Astrocyte (in vitro differentiated cells and primary cell): ENCODE results near the gene NTN1. TPM values are rescaled to one million over a fixed set of nuclear protein-coding genes. Genes with fewer than 3 reads are reported as not detected.

Source experiments
- DNase-seq: peaks from one replicate; pipeline ENCODE4 v3.0.0-alpha.2; 2010; ENCODE audit warnings: low read depth
- FAIRE-seq: peaks from 2 replicates; lab custom pipeline; 2011; peaks lifted over from hg19 to GRCh38; lab: Jason Lieb, UNC
- H2AFZ ChIP-seq: 2 replicates; pipeline ENCODE4 v1.6.0; 2012; ENCODE audit warnings: low read depth, low read length, inconsistent platforms
- H3K27ac ChIP-seq: 2 replicates; pipeline ENCODE4 v1.5.1; 2011; ENCODE audit warnings: low read depth, low read length, inconsistent platforms
- H3K27me3 ChIP-seq: 2 replicates; pipeline ENCODE4 v1.6.0; 2011; ENCODE audit warnings: low read length, inconsistent platforms; ENCODE audit not compliant: insufficient read depth
- H3K36me3 ChIP-seq: 2 replicates; pipeline ENCODE4 v1.5.1; 2011; ENCODE audit warnings: low read length, inconsistent platforms; ENCODE audit not compliant: insufficient read depth
- H3K4me1 ChIP-seq: 2 replicates; pipeline ENCODE4 v1.5.1; 2011; ENCODE audit warnings: low read length, inconsistent platforms; ENCODE audit not compliant: insufficient read depth
- H3K4me2 ChIP-seq: 2 replicates; pipeline ENCODE4 v1.6.0; 2012; ENCODE audit warnings: low read length, inconsistent platforms
- H3K4me3 ChIP-seq: 2 replicates; pipeline ENCODE4 v1.5.1; 2011; ENCODE audit warnings: low read depth, mild to moderate bottlenecking, low read length, inconsistent platforms; ENCODE audit not compliant: insufficient read depth
- H3K79me2 ChIP-seq: 2 replicates; pipeline ENCODE4 v1.6.0; 2012; ENCODE audit warnings: mild to moderate bottlenecking, low read length, inconsistent platforms; ENCODE audit not compliant: insufficient read depth
- H3K9ac ChIP-seq: 2 replicates; pipeline ENCODE4 v1.6.0; 2012; ENCODE audit warnings: mild to moderate bottlenecking, low read length, inconsistent platforms
- H3K9me3 ChIP-seq: 2 replicates; pipeline ENCODE4 v1.5.1; 2012; ENCODE audit warnings: low read depth, mild to moderate bottlenecking, low read length, inconsistent platforms; ENCODE audit not compliant: insufficient read depth
- H4K20me1 ChIP-seq: 2 replicates; pipeline ENCODE4 v1.6.0; 2012; ENCODE audit warnings: low read length, inconsistent platforms; ENCODE audit not compliant: insufficient read depth
- H3K27ac Mint-ChIP-seq: one replicate; pipeline ENCODE4 v1.8.0; 2021; ENCODE audit warnings: mild to moderate bottlenecking, mixed read lengths; ENCODE audit not compliant: unreplicated experiment
- H3K27me3 Mint-ChIP-seq: one replicate; pipeline ENCODE4 v1.8.0; 2021; ENCODE audit warnings: low read depth, mixed read lengths; ENCODE audit not compliant: unreplicated experiment
- H3K36me3 Mint-ChIP-seq: one replicate; pipeline ENCODE4 v1.8.0; 2021; ENCODE audit warnings: low read depth, mixed read lengths; ENCODE audit not compliant: unreplicated experiment
- H3K4me1 Mint-ChIP-seq: one replicate; pipeline ENCODE4 v1.8.0; 2021; ENCODE audit warnings: low read depth, mixed read lengths; ENCODE audit not compliant: unreplicated experiment
- H3K4me3 Mint-ChIP-seq: one replicate; pipeline ENCODE4 v1.8.0; 2021; ENCODE audit warnings: mild to moderate bottlenecking, moderate library complexity, mixed read lengths; ENCODE audit not compliant: unreplicated experiment
- H3K9me3 Mint-ChIP-seq: one replicate; pipeline ENCODE4 v1.8.0; 2021; ENCODE audit warnings: mild to moderate bottlenecking, mixed read lengths; ENCODE audit not compliant: unreplicated experiment
- EZH2 ChIP-seq: IDR thresholded peaks from 2 replicates; pipeline ENCODE4 v1.6.1; 2012; ENCODE audit warnings: mild to moderate bottlenecking, low read length, inconsistent platforms; ENCODE audit not compliant: insufficient read depth
- total RNA-seq: library from RNA; stranded (reverse); gene quantifications from 2 replicates; pipeline ENCODE4 v1.2.1, GENCODE V29; 2021
- TF ChIP-seq, protein P1 (sequence below): IDR thresholded peaks from 2 replicates; pipeline ENCODE4 v1.5.1; 2011; ENCODE audit warnings: low read depth, mild to moderate bottlenecking, inconsistent platforms, low read length, moderate library complexity; ENCODE audit not compliant: insufficient read depth

NTN1 gene
- total RNA-seq, 1 donor from 2014 or later = 9.8 TPM

GRCh38 chr17:9284884-9285283 is 263.6 kb downstream of the NTN1 start:
- TF ChIP-seq, protein P1, sequence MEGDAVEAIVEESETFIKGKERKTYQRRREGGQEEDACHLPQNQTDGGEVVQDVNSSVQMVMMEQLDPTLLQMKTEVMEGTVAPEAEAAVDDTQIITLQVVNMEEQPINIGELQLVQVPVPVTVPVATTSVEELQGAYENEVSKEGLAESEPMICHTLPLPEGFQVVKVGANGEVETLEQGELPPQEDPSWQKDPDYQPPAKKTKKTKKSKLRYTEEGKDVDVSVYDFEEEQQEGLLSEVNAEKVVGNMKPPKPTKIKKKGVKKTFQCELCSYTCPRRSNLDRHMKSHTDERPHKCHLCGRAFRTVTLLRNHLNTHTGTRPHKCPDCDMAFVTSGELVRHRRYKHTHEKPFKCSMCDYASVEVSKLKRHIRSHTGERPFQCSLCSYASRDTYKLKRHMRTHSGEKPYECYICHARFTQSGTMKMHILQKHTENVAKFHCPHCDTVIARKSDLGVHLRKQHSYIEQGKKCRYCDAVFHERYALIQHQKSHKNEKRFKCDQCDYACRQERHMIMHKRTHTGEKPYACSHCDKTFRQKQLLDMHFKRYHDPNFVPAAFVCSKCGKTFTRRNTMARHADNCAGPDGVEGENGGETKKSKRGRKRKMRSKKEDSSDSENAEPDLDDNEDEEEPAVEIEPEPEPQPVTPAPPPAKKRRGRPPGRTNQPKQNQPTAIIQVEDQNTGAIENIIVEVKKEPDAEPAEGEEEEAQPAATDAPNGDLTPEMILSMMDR = no peak
- no peak for TF ChIP-seq EZH2
- Mint-ChIP-seq H3K27ac (no peak overlapping the region), H3K36me3 (peaks cover 5% of the 10 kb centered on the region), H3K9me3 (peaks cover 4% of the 10 kb centered on the region), H3K4me3 (no peak overlapping the region), H3K4me1 (peaks cover 8% of the 10 kb centered on the region), H3K27me3 (no peaks in the 10 kb centered on the region)
- Histone ChIP-seq H3K27me3 (no peaks in the 10 kb centered on the region), H3K36me3 (no peaks in the 10 kb centered on the region), H3K4me3 (no peak overlapping the region), H3K4me2 (no peak overlapping the region), H3K27ac (no peak overlapping the region), H3K9me3 (no peaks in the 10 kb centered on the region), H3K9ac (no peak overlapping the region), H3K79me2 (no peaks in the 10 kb centered on the region), H2AFZ (no peak overlapping the region), H3K4me1 (no peaks in the 10 kb centered on the region), H4K20me1 (no peaks in the 10 kb centered on the region)
- DNase-seq = no peak
- FAIRE-seq = no peak

DNA sequence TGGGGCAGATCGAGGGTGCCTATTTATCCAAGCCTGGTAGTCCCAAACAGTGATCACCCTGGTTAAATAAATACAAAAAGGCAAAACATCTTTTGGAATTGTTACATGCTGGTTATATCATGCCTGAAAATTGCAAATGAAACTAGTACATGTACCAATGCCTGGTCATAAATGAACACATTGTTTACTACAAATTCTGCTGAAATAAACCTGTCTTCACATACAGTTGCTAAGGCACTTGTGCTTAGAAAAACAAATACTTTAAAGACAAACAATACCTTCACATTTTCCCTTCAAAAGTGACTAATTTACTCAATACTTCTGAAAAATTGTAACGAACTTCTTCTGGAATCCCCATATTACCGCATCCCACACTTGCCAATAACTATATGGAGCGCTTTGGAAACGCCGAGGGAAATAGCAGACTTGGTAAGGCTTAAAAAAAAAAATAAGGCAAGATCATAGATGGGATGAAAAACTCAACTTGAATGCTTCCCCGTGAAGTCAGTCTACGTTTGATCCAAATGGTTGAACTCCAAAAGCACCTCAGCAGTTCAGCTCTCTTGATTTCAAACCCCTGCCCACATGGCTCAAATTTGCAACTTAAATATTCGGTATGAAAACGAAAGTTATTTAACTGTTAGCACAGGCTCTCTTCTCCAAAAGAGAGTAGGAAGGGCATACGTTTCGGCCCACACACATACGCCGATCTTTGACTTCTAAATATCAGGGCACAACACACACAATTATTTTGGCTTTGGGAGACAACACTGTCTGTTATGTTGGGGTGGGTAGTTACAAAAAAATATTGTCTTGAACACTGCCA is 264.5 kb downstream of the NTN1 start:
- H3K27me3 ChIP-seq = no peaks in the 10 kb centered on the region
- no peaks in the 10 kb centered on the region for H3K27me3 Mint-ChIP-seq
- H4K20me1 ChIP-seq = no peaks in the 10 kb centered on the region
- peaks cover 5% of the 10 kb centered on the region for H3K36me3 Mint-ChIP-seq
- H3K9me3 Mint-ChIP-seq = peaks cover 4% of the 10 kb centered on the region
- no peak overlapping the region for H3K9ac ChIP-seq
- no peak overlapping the region for H2AFZ ChIP-seq
- no peak for TF ChIP-seq EZH2
- TF ChIP-seq, protein P1 = no peak
- DNase-seq (no peak), FAIRE-seq (no peak)
- no peak overlapping the region for H3K4me3 ChIP-seq
- H3K4me2 ChIP-seq = no peak overlapping the region
- no peaks in the 10 kb centered on the region for H3K36me3 ChIP-seq
- no peaks in the 10 kb centered on the region for H3K79me2 ChIP-seq
- no peaks in the 10 kb centered on the region for H3K9me3 ChIP-seq
- H3K4me1 Mint-ChIP-seq = peaks cover 9% of the 10 kb centered on the region
- no peak overlapping the region for H3K27ac Mint-ChIP-seq
- H3K4me3 Mint-ChIP-seq = no peak overlapping the region
- H3K27ac ChIP-seq = no peak overlapping the region
- no peaks in the 10 kb centered on the region for H3K4me1 ChIP-seq

GRCh38 chr17:9286434-9286833 is 265.1 kb downstream of the NTN1 start:
- peaks cover 9% of the 10 kb centered on the region for H3K4me1 Mint-ChIP-seq
- TF ChIP-seq EZH2 = no peak
- TF ChIP-seq, protein P1 = no peak
- Histone ChIP-seq H3K4me3 (no peak overlapping the region), H3K27ac (no peak overlapping the region), H3K36me3 (no peaks in the 10 kb centered on the region), H4K20me1 (no peaks in the 10 kb centered on the region), H3K9me3 (no peaks in the 10 kb centered on the region), H3K4me1 (no peaks in the 10 kb centered on the region), H3K4me2 (no peak overlapping the region), H2AFZ (no peak overlapping the region), H3K27me3 (no peaks in the 10 kb centered on the region), H3K79me2 (no peaks in the 10 kb centered on the region), H3K9ac (no peak overlapping the region)
- peaks cover 5% of the 10 kb centered on the region for H3K36me3 Mint-ChIP-seq
- H3K4me3 Mint-ChIP-seq = no peak overlapping the region
- no peaks in the 10 kb centered on the region for H3K27me3 Mint-ChIP-seq
- FAIRE-seq = no peak
- no peak overlapping the region for H3K27ac Mint-ChIP-seq
- H3K9me3 Mint-ChIP-seq = peaks cover 4% of the 10 kb centered on the region
- DNase-seq = no peak
